NCI-H2227 (cell line): ENCODE data around the gene RNF103.
A peak's percentile ranks its signal among the peaks of the same experiment; 100 is the strongest.
"Not testable (repeated sequence)": the region's sequence is repeated elsewhere in the genome, so short reads cannot be mapped to it uniquely, and the experiment has no call there.

ENCODE experiments used
- DNase-seq: peaks from one replicate; lab custom pipeline; 2025; ENCODE audit not compliant: unreplicated experiment; lab: John Stamatoyannopoulos, UW

The RNF103 gene

GRCh38 chr2:86624267-86624547 is 542 bp upstream of the RNF103 start:
- peak; percentile 33 for DNase-seq

GRCh38 chr2:86623043-86623493 is 597 bp downstream of the RNF103 start:
- peak; percentile 75 for DNase-seq

DNA sequence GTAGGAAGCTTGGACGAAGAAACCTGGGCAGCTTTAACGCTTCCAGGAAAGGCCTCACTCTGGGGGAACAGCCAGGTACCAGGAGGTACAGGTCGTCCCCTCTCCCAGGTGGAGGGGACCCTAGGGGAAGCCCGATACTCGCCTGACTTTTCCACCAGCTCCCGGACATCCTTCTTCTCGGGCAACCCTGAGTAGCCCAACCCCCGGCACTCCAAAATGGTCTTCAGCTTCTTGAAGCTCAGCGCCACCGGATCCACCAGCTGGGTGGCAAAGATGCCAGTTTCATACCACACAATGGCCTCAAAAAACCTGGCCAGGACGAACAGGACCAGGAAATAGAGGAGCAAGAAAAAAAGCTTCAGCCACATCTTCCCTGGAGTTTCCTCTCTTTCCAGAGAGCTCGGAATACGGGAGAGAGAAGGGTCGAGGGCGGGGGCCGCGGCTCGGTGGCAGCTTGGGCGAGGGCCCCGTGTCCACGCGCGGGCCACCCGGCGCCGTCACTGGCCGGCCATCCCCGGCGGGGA is 1.1 kb downstream of the RNF103 start:
- DNase-seq: peak; percentile 50

GRCh38 chr2:86621280-86621943 is 2.3 kb downstream of the RNF103 start:
- no peak for DNase-seq

DNA sequence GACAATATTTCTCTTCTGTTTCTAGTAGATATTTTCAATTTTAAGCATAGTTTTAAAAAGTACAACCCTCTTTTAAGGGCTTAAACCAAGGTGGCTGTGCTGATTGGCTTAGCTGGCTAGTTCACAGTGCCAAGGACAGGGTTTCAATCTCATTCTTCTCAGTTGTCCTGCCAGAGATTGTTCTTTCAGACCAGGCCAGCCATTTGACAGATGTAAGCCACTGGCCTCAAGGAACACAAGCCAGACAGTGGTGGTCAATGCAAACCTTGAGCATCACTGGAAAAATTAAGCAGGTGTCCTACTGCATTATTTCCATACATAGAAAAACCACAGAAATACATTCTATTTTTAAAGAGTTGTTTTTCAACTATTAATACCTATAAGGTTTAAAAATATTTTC is 5.9 kb downstream of the RNF103 start:
- no peak for DNase-seq

- no peak for DNase-seq
Measured at GRCh38 chr2:86617153-86617552, 6.5 kb downstream of the RNF103 start.

GRCh38 chr2:86616502-86616901 is 7.2 kb downstream of the RNF103 start:
- no peak for DNase-seq

DNA sequence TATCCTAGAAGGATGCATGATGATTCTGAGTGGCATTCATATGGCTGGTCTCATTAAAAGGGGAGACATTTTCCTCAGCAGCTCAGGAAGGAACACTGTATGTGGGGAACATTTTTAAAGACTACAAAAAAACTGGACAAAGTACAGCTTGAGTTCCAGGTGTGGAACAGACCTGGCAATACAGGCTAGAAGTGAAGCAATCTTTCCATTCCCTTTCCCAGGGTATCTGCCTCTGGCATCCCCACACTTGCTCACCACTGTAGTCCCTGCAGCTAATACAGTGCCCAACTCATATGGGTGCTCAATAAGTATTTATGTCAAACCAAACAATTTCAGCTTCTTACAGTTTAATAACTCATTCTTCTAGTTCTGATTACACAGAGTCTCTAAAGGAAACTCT is 8.1 kb downstream of the RNF103 start:
- no peak for DNase-seq

DNA sequence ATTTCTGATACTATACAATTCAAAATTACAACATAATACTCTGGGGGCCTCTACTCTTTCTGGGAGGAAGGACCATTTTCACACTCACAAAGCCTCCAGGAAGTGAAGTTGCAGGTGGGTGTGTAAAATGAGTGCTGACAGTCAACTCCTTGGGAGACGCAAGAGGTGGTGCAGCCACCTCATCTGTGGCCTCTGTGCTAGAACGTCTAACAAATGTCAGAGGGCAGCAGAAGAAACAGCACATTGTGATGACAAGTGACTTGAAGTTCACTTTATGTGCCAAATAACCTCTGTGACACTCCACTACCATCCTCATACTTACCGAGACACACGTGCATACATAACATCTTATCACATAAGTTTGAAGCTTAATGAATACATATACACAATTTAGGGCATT is 10.2 kb downstream of the RNF103 start:
- DNase-seq: no peak

- no peak for DNase-seq
Measured at GRCh38 chr2:86610871-86611270, 12.8 kb downstream of the RNF103 start.

GRCh38 chr2:86608832-86609410 is 14.7 kb downstream of the RNF103 start:
- no peak for DNase-seq

GRCh38 chr2:86603905-86604304 is 19.8 kb downstream of the RNF103 start:
- no peak for DNase-seq

- no peak for DNase-seq
Measured at GRCh38 chr2:86598966-86599365, 24.7 kb downstream of the RNF103 start.

GRCh38 chr2:86596118-86596517 is 27.5 kb downstream of the RNF103 start:
- no peak for DNase-seq

DNA sequence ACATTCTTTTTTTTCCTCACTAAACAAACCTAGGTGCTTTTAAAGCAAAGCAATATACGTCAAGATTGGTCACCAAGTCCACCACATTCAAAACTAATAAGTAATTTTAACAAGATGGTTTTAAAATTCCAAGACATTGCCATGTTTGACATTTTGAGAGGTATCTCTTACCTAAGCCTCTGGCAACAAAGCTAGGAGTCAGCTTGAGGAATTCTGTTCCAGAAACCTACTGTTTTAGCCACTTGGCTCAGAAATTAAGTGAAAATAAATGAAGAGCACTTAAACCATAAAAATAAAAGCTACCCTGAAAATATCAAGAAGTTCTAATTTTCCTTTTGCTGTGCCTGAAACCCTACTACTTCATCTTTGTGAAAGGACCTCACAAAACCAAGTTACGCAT is 30.4 kb downstream of the RNF103 start:
- no peak for DNase-seq

- DNase-seq: no peak
Measured at GRCh38 chr2:86592547-86593230, 31.0 kb downstream of the RNF103 start.

GRCh38 chr2:86589701-86590100 is 34.0 kb downstream of the RNF103 start:
- DNase-seq: not testable (repeated sequence)

- DNase-seq: no peak
Measured at GRCh38 chr2:86584151-86584913, 39.3 kb downstream of the RNF103 start.

DNA sequence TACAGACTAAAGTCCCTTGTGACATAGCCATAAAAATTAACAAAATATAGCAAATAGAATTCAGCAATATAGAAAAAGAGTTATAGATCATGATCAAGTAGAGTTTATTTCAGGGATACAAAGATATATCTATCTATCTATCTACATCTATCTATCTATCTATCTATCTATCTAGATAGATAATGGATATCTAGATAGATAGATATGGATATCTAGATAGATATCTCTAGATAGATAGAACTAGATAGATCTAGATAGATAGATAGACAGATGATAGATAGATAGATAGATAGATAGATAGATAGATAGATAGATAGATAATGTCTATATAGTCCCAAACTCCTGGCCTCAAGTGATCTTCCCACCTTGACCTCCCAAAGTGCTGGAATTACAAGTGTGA is 43.1 kb downstream of the RNF103 start:
- DNase-seq: no peak

- no peak for DNase-seq
Measured at GRCh38 chr2:86577817-86578456, 45.7 kb downstream of the RNF103 start.

DNA sequence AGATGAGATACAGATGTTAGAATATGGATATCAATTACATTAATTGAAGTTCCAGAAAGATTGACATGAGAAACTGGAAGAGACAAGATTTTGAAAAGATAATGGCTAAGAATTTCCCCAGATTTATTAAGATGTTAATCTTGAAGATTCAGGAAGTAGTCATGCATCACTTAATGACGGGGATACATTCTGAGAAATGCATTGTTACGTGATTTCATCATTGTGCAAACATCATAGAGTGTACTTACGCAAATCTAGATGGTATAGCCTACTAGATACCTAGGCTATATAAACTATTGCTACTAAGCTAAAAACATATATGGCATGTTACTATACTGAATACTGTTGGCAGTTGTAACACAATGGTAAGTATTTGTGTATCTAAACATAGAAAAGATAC is 53.6 kb downstream of the RNF103 start:
- no peak for DNase-seq
